ENCODE measurements around the gene CFAP97D2. TPM values are rescaled to one million over a fixed set of nuclear protein-coding genes. Genes with fewer than 3 reads are reported as not detected.

Gene CFAP97D2
- total RNA-seq, 1 donor from 2014 or later = not detected

GRCh38 chr13:114151031-114151430, 28.0 kb upstream of the CFAP97D2 start:
- Mint-ChIP-seq H3K36me3 (no peaks in the 10 kb centered on the region), H3K4me3 (no peak overlapping the region), H3K27me3 (peaks cover 28% of the 10 kb centered on the region), H3K4me1 (ENCODE audit: unreplicated experiment) (peaks cover 12% of the 10 kb centered on the region), H3K9me3 (peaks cover 6% of the 10 kb centered on the region), H3K27ac (no peak overlapping the region)
- DNase-seq (ENCODE audit: extremely low spot score, unreplicated experiment) = no peak
- TF ChIP-seq CTCF (conservative IDR thresholded peaks at IDR 0.05) = no peak

DNA sequence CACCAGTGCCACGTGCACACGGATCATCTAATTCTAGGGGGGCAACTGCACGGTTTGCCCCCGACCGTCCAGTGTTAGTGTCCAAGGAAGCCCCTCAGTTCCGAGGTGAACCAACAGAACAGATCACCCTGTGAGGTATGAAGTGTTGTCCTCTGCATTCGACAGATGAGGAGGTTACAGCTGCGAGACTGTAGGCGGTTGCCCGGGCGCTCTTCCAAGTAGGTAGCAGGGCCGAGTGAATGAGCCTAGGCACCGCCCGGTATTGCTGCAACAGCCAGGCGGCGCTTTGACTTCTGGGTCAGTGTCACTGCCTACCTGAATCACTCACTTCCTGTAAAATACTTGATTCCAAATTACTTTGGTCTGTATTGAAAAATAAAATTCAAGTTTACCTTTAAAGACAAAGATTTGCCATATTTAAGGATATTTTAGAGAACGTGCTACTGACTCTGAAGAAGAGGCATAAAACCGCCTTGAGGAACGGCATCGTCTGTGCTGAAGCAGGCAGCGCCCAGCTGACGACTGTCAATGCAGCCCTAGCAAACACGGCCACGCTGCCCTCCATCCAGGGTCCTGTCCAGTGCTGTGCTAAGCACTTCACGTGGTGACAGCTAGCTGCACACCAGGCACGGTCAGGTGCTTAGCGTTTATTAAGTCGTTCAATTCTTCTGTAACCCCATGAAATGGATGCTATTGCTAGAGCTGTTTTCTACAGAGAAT, 27.3 kb upstream of the CFAP97D2 start:
- Mint-ChIP-seq H3K9me3 (peaks cover 6% of the 10 kb centered on the region), H3K36me3 (no peaks in the 10 kb centered on the region), H3K4me1 (ENCODE audit: unreplicated experiment) (peaks cover 16% of the 10 kb centered on the region), H3K4me3 (no peak overlapping the region), H3K27ac (no peak overlapping the region), H3K27me3 (peaks cover 26% of the 10 kb centered on the region)
- DNase-seq (ENCODE audit: extremely low spot score, unreplicated experiment) = no peak
- TF ChIP-seq CTCF (conservative IDR thresholded peaks at IDR 0.05) = no peak

GRCh38 chr13:114152285-114152645, 26.8 kb upstream of the CFAP97D2 start:
- DNase-seq (ENCODE audit: extremely low spot score, unreplicated experiment) = no peak
- Mint-ChIP-seq H3K36me3 (no peaks in the 10 kb centered on the region), H3K4me3 (no peak overlapping the region), H3K27me3 (peaks cover 24% of the 10 kb centered on the region), H3K27ac (no peak overlapping the region), H3K4me1 (ENCODE audit: unreplicated experiment) (peaks cover 16% of the 10 kb centered on the region), H3K9me3 (peaks cover 6% of the 10 kb centered on the region)
- no peak for TF ChIP-seq CTCF (conservative IDR thresholded peaks at IDR 0.05)

GRCh38 chr13:114152831-114153371, 26.2 kb upstream of the CFAP97D2 start:
- H3K4me3 Mint-ChIP-seq = no peak overlapping the region
- H3K27ac Mint-ChIP-seq = no peak overlapping the region
- H3K27me3 Mint-ChIP-seq = peaks cover 24% of the 10 kb centered on the region
- no peak for TF ChIP-seq CTCF (conservative IDR thresholded peaks at IDR 0.05)
- DNase-seq (ENCODE audit: extremely low spot score, unreplicated experiment) = no peak
- H3K36me3 Mint-ChIP-seq = no peaks in the 10 kb centered on the region
- H3K9me3 Mint-ChIP-seq = peaks cover 6% of the 10 kb centered on the region
- H3K4me1 Mint-ChIP-seq (ENCODE audit: unreplicated experiment) = peaks cover 16% of the 10 kb centered on the region

- TF ChIP-seq CTCF (conservative IDR thresholded peaks at IDR 0.05) = no peak
- Mint-ChIP-seq H3K27ac (no peak overlapping the region), H3K36me3 (no peaks in the 10 kb centered on the region), H3K4me1 (ENCODE audit: unreplicated experiment) (peaks cover 16% of the 10 kb centered on the region), H3K9me3 (peaks cover 6% of the 10 kb centered on the region), H3K27me3 (peaks cover 24% of the 10 kb centered on the region), H3K4me3 (no peak overlapping the region)
- DNase-seq (ENCODE audit: extremely low spot score, unreplicated experiment) = no peak
These were observed 25.5 kb upstream of the CFAP97D2 start for GRCh38 chr13:114153485-114154080.

Data from type B pancreatic cell (in vitro differentiated cells).